Stomach (tissue), 4 donors: Measurements from ENCODE around the gene XIRP2.

ENCODE experiments used
- EP300 ChIP-seq: sonication (generic); formaldehyde crosslinking; IDR thresholded peaks from one replicate; pipeline ENCODE4 v1.6.1; 2017; ENCODE audit warnings: antibody characterized with exemption
- POLR2A ChIP-seq, 4 donors: fragments of 450-650 bp; IDR thresholded peaks; one replicate each; pipeline ENCODE4 v1.6.1; 2016; ENCODE audit warnings: antibody characterized with exemption in 4 of 4, control low read depth in 2 of 4, mild to moderate bottlenecking in 1 of 4, moderate library complexity in 1 of 4

GRCh38 chr2:167048829-167049228, 160.5 kb downstream of the XIRP2 start:
- TF ChIP-seq POLR2A (IDR thresholded peaks at IDR 0.05), result no peak
- no peak for TF ChIP-seq EP300
